GM12873 (cell line): ENCODE results near the gene CDC37L1.
A peak's percentile ranks its signal among the peaks of the same experiment; 100 is the strongest.

Experiments
- CTCF ChIP-seq: IDR thresholded peaks from 2 replicates; pipeline ENCODE4 v1.5.1; 2012; ENCODE audit warnings: low read depth, mild to moderate bottlenecking, moderate library complexity, low read length, control low read depth; ENCODE audit not compliant: insufficient read depth; ENCODE audit errors: missing control alignments

Gene CDC37L1

GRCh38 chr9:4732890-4733289 lies 53.5 kb downstream of the CDC37L1 start:
- no peak for TF ChIP-seq CTCF

DNA sequence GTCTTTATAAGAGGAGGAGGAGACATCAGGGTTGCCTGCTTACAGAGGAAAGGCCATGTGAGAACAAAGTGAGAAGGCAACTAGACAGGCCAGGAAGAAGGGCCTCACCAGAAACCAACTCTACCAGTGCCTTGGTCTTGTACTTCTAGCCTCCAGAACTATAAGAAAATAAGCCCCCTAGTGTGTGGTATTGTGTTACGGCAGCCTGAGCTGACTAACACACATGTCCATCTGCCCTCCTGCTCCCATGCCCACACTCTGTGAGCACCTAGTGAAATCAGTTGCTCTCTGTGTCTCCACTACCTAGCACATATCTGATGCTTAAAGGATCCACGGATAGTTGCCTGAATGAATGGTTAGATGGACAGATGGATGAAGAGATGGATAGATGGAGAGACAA lies 54.8 kb downstream of the CDC37L1 start:
- no peak for TF ChIP-seq CTCF

DNA sequence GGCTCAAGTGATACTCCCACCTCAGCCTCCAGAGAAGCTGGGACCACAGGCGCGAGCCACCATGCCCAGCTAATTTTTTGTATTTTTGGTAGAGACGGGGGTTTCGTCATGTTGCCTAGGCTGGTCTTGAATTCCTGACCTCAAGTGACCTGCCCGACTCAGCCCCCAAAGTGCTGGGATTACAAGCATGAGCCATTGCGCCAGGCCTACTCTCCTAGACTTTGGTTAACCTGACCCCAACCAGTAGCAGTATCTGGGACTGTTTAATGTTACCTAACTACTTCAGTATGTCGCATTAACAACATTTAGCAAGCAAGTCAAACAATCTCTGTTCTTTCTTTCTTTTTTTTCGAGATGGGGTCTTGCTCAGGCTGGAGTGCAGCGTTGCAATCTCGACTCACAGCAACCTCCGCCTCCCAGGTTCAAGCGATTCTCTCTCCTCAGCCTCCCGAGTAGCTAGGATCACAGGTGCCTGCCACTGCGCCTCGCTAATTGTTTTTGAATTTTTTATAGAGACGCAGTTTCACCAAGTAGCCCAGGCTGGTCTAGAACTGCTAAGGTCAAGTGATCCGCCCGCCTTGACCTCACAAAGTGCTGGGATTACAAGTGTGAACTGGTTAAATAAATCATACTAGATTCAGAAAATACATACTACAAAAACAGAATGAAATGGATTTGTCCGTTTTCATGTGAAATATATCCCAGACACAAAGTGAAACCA lies 59.7 kb downstream of the CDC37L1 start:
- TF ChIP-seq CTCF, result no peak

DNA sequence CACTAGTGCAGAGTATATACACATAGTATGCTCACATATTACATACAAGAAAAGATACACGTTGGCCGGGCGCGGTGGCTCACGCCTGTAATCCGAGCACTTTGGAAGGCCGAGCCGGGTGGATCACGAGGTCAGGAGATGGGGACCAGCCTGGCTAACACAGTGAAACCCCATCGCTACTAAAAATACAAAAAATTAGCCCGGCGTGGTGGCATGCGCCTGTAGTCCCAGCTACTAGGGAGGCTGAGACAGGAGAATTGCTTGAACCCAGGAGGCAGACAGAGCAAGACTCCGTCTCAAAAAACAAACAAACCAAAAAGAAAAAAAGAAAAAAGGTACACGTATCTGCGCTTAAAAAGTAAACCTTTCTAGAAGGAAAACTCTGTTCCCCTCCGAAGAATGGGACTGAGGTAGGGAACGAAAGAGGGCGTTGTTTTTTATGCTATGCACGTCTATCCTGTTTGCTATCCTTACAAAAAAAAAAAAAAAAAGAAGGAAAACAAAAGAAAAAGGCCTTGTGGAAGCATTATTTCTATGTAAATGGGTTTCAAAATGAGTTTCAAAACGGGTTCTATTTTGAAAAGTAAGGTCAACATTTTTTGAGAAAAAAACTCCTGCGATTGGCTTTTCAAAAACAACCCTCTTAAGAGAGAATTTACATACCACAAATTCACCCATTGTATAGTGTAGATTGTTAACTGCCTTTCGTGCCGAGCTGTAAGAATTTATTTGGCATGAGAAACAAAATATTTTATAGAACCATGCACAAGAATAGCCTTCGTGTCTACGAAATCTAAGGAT lies 60.4 kb downstream of the CDC37L1 start:
- no peak for TF ChIP-seq CTCF

DNA sequence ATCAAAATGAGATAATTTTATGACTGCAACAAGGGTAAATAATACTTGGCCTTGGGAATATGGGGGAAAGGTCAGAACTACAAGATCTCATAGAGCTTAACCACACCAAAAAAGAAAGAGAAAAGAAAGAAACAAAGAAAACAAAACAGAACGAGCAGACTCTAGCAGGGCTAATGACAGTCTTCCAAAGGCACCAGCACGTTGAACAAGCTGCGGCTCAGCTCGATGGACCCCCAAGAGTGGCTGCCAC lies 60.9 kb downstream of the CDC37L1 start:
- no peak for TF ChIP-seq CTCF

GRCh38 chr9:4740638-4741364 lies 61.4 kb downstream of the CDC37L1 start, which contains the start of gene AK3:
Gene AK3 (minus strand): TSS chr9:4741202. CDS start chr9:4741087, 115 bp downstream.
- TF ChIP-seq CTCF, result peak; percentile 38
